Keratinocyte (primary cell): ENCODE results near the gene MAPKAPK5.

Experiments
- CTCF ChIP-seq, 3 experiments: IDR thresholded peaks in 1 of 3; conservative IDR thresholded peaks in 1 of 3; optimal IDR thresholded peaks in 1 of 3; 2 replicates in 2 of 3; 3 replicates in 1 of 3; pipeline versions ENCODE3 to v1.5.1; 2011; ENCODE audit warnings: low read length in 3 of 3, mild to moderate bottlenecking in 3 of 3, moderate library complexity in 2 of 3, control low read depth in 1 of 3, inconsistent platforms in 1 of 3; ENCODE audit not compliant: insufficient read depth in 2 of 3; ENCODE audit errors: extremely low read depth in 1 of 3
- EZH2 ChIP-seq: IDR thresholded peaks from one replicate; pipeline ENCODE4 v1.6.1; 2012; ENCODE audit warnings: inconsistent platforms, mild to moderate bottlenecking, low read length, moderate library complexity

GRCh38 chr12:111942557-111942956 is 100.5 kb downstream of the MAPKAPK5 start:
- TF ChIP-seq EZH2 (no peak), CTCF (optimal IDR thresholded peaks at IDR 0.05 in 1 of 3, IDR thresholded peaks at IDR 0.05 in 1 of 3, conservative IDR thresholded peaks at IDR 0.05 in 1 of 3; ENCODE audit: extremely low read depth in 1 of 3, insufficient read depth in 2 of 3, low read length in 3 of 3) (no peak)
